Measurements from ENCODE around the gene RTL10.
"Not testable (repeated sequence)": the region's sequence is repeated elsewhere in the genome, so short reads cannot be mapped to it uniquely, and the experiment has no call there.

RTL10 gene

GRCh38 chr22:19888131-19888746 lies 33.6 kb upstream of the RTL10 start:
- no peak for DNase-seq

GRCh38 chr22:19887256-19887985 lies 32.7 kb upstream of the RTL10 start:
- no peak for DNase-seq

GRCh38 chr22:19886605-19887255 lies 32.1 kb upstream of the RTL10 start:
- DNase-seq, result no peak

GRCh38 chr22:19885841-19886592 lies 31.3 kb upstream of the RTL10 start:
- no peak for DNase-seq

GRCh38 chr22:19884954-19885751 lies 30.5 kb upstream of the RTL10 start:
- DNase-seq, result no peak

GRCh38 chr22:19884161-19884953 lies 29.7 kb upstream of the RTL10 start:
- DNase-seq, result no peak

GRCh38 chr22:19883446-19883845 lies 28.8 kb upstream of the RTL10 start:
- DNase-seq, result not testable (repeated sequence)

- no peak for DNase-seq
These were observed 28.0 kb upstream of the RTL10 start for GRCh38 chr22:19882446-19883381.

- no peak for DNase-seq
These were observed 26.3 kb upstream of the RTL10 start for GRCh38 chr22:19880786-19881569.

GRCh38 chr22:19879992-19880785 lies 25.5 kb upstream of the RTL10 start:
- no peak for DNase-seq

GRCh38 chr22:19879643-19879991 lies 24.9 kb upstream of the RTL10 start:
- no peak for DNase-seq

- no peak for DNase-seq
These were observed 24.5 kb upstream of the RTL10 start for GRCh38 chr22:19879246-19879570.

- DNase-seq, result no peak
These were observed 24.0 kb upstream of the RTL10 start for GRCh38 chr22:19878461-19879245.

- no peak for DNase-seq
These were observed 23.1 kb upstream of the RTL10 start for GRCh38 chr22:19877626-19878339.

- no peak for DNase-seq
These were observed 22.4 kb upstream of the RTL10 start for GRCh38 chr22:19876941-19877625.

- no peak for DNase-seq
These were observed 21.8 kb upstream of the RTL10 start for GRCh38 chr22:19876314-19876940.
